ENCODE data around the gene OR10D3.

GRCh38 chr11:124200671-124201070 is 17.5 kb downstream of the OR10D3 start:
- TF ChIP-seq EZH2 (IDR thresholded peaks at IDR 0.05) (no peak), POLR2AphosphoS5 (IDR thresholded peaks at IDR 0.05; ENCODE audit: borderline replicate concordance, low read depth, low read length) (no peak), FOXP2 (optimal IDR thresholded peaks at IDR 0.05; ENCODE audit: control extremely low read depth, extremely low read length, insufficient read depth) (no peak)

Data from SK-N-MC (cell line).